ENCODE results near the gene ADRA2B. TPM values are rescaled to one million over a fixed set of nuclear protein-coding genes. Genes with fewer than 3 reads are reported as not detected.
"Not testable (repeated sequence)": the region's sequence is repeated elsewhere in the genome, so short reads cannot be mapped to it uniquely, and the experiment has no call there.

The ADRA2B gene
- polyA plus RNA-seq, 4 donors: 0.69 to 1.5 TPM; not detected in 2

DNA sequence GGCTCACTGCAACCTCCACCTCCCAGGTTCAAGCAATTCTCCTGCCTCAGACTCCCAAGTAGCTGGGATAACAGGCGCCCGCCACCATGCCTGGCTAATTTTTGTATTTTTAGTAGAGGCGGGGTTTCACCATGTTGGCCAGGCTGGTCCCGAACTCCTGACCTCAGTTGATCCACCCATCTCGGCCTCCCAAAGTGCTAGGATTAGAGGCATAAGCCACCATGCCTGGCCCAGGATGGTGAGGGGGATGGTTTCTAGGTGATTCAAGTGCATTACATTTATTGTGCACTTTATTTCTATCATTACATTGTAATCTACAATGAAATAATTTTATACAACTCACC, 25.2 kb upstream of the ADRA2B start:
- not testable (repeated sequence) for H3K27me3 ChIP-seq (ENCODE audit: control insufficient read depth in 3 of 3, insufficient read depth in 3 of 3, low read length in 3 of 3); H3K27ac ChIP-seq (ENCODE audit: low read depth in 1 of 3, low read length in 2 of 3); DNase-seq; FAIRE-seq; H3K36me3 ChIP-seq (ENCODE audit: control insufficient read depth in 3 of 3, insufficient read depth in 2 of 3, low read depth in 1 of 3, low read length in 3 of 3); H3K4me3 ChIP-seq (ENCODE audit: low read depth in 1 of 3, low read length in 3 of 3); H3K9me3 ChIP-seq (ENCODE audit: control insufficient read depth in 2 of 2, insufficient read depth in 1 of 2, low read depth in 1 of 2, low read length in 1 of 2)
- H3K4me1 ChIP-seq (ENCODE audit: control insufficient read depth in 3 of 3, insufficient read depth in 2 of 3, low read depth in 1 of 3, low read length in 2 of 3): peaks cover 0 to 29% (median 0%) of the 10 kb centered on the region in 3 donors
- WGBS, 3 donors: 91 to 95% (median 93%) methylated on average over 5 of the region's 5 CpGs

DNA sequence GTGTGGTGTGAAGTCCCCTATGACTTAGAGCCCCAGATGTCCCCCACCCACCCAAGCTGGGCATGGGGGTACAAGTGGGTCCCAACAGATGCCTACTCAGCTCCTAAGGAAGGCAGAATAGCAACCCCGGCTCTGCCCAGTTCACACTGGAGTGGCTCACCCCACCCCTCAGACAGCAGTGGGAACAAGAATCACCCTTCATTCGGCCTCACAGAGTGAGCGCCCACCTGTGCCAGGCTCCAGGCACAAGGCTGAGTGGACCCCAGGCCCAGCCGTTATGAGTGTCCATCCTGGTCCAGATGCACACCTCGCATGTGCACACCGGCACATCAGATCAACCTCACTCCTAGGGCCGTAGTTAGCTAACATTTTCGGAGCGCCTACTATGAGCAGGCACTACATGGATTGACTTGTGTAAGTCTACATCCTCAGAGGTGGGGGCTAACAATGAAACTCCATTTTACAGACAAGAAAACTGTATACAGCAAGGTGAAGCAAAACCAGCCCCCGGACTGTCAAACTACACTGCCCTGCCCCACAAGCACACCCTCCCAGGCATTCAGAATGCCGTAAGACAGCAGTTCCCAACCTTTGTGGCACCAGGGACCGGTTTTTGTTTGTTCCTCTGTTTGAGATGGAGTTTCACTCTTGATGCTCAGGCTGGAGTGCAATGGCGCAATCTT, 24.7 kb upstream of the ADRA2B start:
- H3K9me3 ChIP-seq (ENCODE audit: control insufficient read depth in 2 of 2, insufficient read depth in 1 of 2, low read depth in 1 of 2, low read length in 1 of 2): no peaks in the 10 kb centered on the region
- H3K4me1 ChIP-seq (ENCODE audit: control insufficient read depth in 3 of 3, insufficient read depth in 2 of 3, low read depth in 1 of 3, low read length in 2 of 3): peaks cover 0 to 24% (median 0%) of the 10 kb centered on the region in 3 donors
- WGBS, 3 donors: 92 to 95% (median 93%) methylated on average over 13 of the region's 13 CpGs
- peaks cover 0 to 9% (median 0%) of the 10 kb centered on the region in 3 donors for H3K36me3 ChIP-seq (ENCODE audit: control insufficient read depth in 3 of 3, insufficient read depth in 2 of 3, low read depth in 1 of 3, low read length in 3 of 3)
- no peak for FAIRE-seq
- peaks cover 0 to 5% (median 0%) of the 10 kb centered on the region in 3 donors for H3K27me3 ChIP-seq (ENCODE audit: control insufficient read depth in 3 of 3, insufficient read depth in 3 of 3, low read length in 3 of 3)
- no peak overlapping the region for H3K4me3 ChIP-seq (ENCODE audit: low read depth in 1 of 3, low read length in 3 of 3)
- no peak overlapping the region for H3K27ac ChIP-seq (ENCODE audit: low read depth in 1 of 3, low read length in 2 of 3)
- DNase-seq: no peak

DNA sequence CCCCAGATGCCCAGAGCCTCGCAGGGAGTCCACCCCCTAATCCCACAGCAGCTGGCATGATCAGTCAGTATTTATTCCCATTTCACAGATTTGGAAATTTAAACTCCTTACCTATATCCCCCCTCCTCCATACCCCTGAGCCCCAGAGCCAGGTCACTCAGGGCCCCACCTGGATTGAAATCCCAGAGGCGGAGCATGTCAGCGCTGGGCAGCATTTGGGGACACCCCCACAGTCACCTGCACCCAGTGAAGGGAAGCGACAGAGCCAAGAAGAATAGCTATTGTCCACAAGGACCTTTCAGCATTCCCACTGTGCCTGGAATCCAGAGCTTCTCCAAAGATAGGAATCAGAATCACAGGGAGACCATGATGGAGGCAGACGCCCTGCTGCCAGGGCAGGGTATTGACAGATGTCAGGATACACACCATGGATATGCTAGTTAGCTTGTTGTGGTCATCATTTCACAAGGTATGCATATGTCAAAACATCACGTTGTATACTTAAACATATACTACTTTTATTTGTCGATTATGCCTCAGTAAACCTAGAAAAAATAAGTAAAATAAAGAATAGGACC, 22.9 kb upstream of the ADRA2B start:
- Histone ChIP-seq H3K9me3 (ENCODE audit: control insufficient read depth in 2 of 2, insufficient read depth in 1 of 2, low read depth in 1 of 2, low read length in 1 of 2) (no peaks in the 10 kb centered on the region), H3K27ac (ENCODE audit: low read depth in 1 of 3, low read length in 2 of 3) (no peak overlapping the region), H3K4me1 (ENCODE audit: control insufficient read depth in 3 of 3, insufficient read depth in 2 of 3, low read depth in 1 of 3, low read length in 2 of 3) (peaks cover 0 to 11% (median 0%) of the 10 kb centered on the region in 3 donors), H3K27me3 (ENCODE audit: control insufficient read depth in 3 of 3, insufficient read depth in 3 of 3, low read length in 3 of 3) (no peaks in the 10 kb centered on the region), H3K36me3 (ENCODE audit: control insufficient read depth in 3 of 3, insufficient read depth in 2 of 3, low read depth in 1 of 3, low read length in 3 of 3) (peaks cover 0 to 9% (median 0%) of the 10 kb centered on the region in 3 donors), H3K4me3 (ENCODE audit: low read depth in 1 of 3, low read length in 3 of 3) (no peak overlapping the region)
- FAIRE-seq (no peak), DNase-seq (no peak)
- WGBS, 3 donors: 80 to 81% (median 80%) methylated on average over 7 of the region's 7 CpGs

DNA sequence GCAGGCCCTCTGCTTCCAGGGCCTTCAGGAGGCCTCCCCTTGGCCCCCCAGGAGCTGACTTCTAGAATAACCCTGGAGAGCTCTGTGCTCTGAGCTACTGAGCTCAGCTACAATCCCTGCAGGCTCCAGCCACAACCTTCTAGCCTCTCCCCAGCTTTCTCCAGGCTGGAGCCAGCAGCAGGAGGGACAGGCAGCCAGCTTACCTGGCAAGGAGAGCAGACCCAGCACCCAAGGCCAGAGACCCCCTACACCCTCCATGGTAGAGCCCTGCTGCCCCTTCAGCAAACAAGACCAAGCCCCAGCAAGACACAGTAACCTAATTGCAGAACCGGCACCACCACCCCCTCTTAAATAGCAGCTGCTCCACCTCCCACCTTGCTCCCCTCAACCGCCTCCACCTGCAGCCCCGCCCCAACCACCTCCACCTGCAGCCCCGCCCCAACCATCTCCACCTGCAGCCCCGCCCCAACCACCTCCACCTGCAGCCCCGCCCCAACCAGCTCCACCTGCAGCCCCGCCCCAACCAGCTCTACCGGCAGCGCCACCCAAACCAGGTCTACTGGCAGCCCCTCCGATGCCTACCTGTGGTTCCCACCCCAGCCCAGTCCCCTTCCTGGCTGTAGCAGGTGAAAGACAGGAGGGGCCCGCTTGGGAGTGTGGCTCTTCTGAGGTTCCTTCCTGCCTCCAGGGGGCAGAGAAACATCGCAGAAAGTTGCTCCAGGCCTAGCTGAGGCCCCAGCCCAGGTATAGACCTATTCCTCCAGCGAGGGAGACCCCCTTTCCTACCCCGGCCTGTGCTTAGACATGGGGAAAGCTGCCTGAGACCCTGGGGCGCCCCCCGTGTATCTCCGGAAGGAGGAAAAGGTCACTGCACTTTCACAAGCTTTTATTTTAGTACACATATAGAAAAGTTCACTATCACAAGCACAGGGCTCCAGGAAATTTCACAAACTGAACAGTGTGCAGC, 22.1 kb upstream of the ADRA2B start, which contains the start of gene ASTL:
Gene ASTL, minus strand, starts transcription at position 324 of the 967 bp plus-strand sequence. Its CDS starts 66 bp downstream, at position 258.
- WGBS, 3 donors: 4 to 17% (median 8%) methylated on average over 15 to 17 of the region's 17 CpGs
- Histone ChIP-seq H3K27ac (ENCODE audit: low read depth in 1 of 3, low read length in 2 of 3) (no peak within 1 kb of the TSS), H3K9me3 (ENCODE audit: control insufficient read depth in 2 of 2, insufficient read depth in 1 of 2, low read depth in 1 of 2, low read length in 1 of 2) (no peaks in the 10 kb centered on the region), H3K36me3 (ENCODE audit: control insufficient read depth in 3 of 3, insufficient read depth in 2 of 3, low read depth in 1 of 3, low read length in 3 of 3) (peaks cover 0 to 2% (median 0%) of the 10 kb centered on the region in 3 donors), H3K27me3 (ENCODE audit: control insufficient read depth in 3 of 3, insufficient read depth in 3 of 3, low read length in 3 of 3) (no peaks in the 10 kb centered on the region), H3K4me3 (ENCODE audit: low read depth in 1 of 3, low read length in 3 of 3) (peak within 1 kb of the TSS in 1 of 3 donors; percentile 22), H3K4me1 (ENCODE audit: control insufficient read depth in 3 of 3, insufficient read depth in 2 of 3, low read depth in 1 of 3, low read length in 2 of 3) (peaks cover 0 to 11% (median 0%) of the 10 kb centered on the region in 3 donors)
- DNase-seq: peak; percentile 61 to 84
- no peak for FAIRE-seq

DNA sequence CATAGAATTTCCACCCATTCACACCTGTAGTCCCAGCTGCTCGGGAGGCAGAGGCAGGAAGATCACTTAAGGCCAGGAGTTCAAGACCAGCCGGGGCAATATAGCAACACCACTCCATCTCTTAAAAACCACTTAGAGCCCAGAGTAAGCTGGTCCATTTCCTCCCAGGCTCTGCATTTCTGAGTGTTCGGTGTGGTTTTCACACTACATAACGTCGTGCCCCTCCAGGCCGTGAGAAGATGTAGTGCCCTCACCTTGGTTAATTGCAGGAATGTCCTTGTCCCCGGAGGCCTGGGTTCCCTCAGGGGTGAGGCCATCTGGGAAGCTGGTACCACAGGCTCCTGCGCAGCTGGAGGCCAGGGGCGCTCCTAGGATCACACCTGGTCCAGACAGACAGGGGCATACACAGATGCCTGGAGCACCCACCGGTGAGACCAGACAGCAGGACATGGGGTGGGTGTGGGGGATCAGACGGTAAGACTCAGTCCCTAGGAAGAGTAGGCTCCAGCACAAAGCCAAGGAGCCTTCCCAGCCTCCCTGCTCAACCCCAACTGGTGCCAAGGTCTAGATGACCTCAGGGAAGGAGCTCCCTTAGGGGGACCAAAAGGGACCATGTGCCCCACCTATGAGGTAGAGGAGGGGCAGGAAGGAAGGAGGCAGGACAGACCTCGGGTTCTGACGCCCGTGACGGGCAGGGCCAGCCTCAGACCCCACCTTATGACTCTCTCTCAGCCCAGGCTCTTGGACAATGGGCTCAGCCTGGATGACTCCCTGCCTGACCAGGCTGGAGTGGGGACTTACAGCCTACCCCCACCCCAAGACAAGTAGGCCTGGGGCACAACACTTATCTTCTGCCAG, 21.2 kb upstream of the ADRA2B start:
- no peak for FAIRE-seq
- Histone ChIP-seq H3K4me3 (ENCODE audit: low read depth in 1 of 3, low read length in 3 of 3) (no peak overlapping the region), H3K27me3 (ENCODE audit: control insufficient read depth in 3 of 3, insufficient read depth in 3 of 3, low read length in 3 of 3) (no peaks in the 10 kb centered on the region), H3K4me1 (ENCODE audit: control insufficient read depth in 3 of 3, insufficient read depth in 2 of 3, low read depth in 1 of 3, low read length in 2 of 3) (peaks cover 0 to 11% (median 0%) of the 10 kb centered on the region in 3 donors), H3K36me3 (ENCODE audit: control insufficient read depth in 3 of 3, insufficient read depth in 2 of 3, low read depth in 1 of 3, low read length in 3 of 3) (peaks cover 0 to 2% (median 0%) of the 10 kb centered on the region in 3 donors), H3K27ac (ENCODE audit: low read depth in 1 of 3, low read length in 2 of 3) (no peak overlapping the region), H3K9me3 (ENCODE audit: control insufficient read depth in 2 of 2, insufficient read depth in 1 of 2, low read depth in 1 of 2, low read length in 1 of 2) (no peaks in the 10 kb centered on the region)
- 73 to 81% (median 77%) methylated on average over 14 to 15 of the region's 15 CpGs for WGBS, 3 donors
- no peak for DNase-seq

DNA sequence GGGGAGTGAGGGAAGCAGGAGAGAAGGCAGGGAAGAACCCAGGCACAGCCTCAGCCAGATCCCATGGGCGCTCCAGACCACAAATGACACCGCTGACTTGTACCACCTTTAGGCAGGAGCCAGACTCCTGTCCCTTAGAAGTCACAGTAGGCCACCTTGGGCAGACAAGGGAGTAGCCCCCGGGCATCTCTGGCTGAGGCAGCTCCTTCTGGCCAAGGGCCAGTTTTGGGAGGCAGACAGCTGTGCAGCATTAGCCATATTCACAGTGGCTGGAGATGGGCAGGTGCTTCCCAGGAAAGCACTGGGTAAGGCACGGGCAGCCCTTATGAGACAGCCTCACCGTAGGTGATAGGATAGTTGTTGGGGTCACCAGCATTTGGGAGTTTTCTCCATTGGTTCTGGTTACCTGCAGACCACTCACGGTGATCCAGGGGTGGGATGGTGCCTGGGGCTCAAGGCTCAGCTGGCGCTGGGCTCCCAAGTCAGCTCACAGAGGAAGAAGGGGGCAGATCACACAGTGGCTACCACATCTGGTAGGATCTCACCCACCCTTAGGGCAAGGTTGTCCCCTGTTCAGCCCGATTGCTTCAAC, 19.9 kb upstream of the ADRA2B start:
- FAIRE-seq: no peak
- H3K4me1 ChIP-seq (ENCODE audit: control insufficient read depth in 3 of 3, insufficient read depth in 2 of 3, low read depth in 1 of 3, low read length in 2 of 3): peaks cover 0 to 11% (median 0%) of the 10 kb centered on the region in 3 donors
- no peaks in the 10 kb centered on the region for H3K36me3 ChIP-seq (ENCODE audit: control insufficient read depth in 3 of 3, insufficient read depth in 2 of 3, low read depth in 1 of 3, low read length in 3 of 3)
- H3K4me3 ChIP-seq (ENCODE audit: low read depth in 1 of 3, low read length in 3 of 3): no peak overlapping the region
- no peak overlapping the region for H3K27ac ChIP-seq (ENCODE audit: low read depth in 1 of 3, low read length in 2 of 3)
- no peaks in the 10 kb centered on the region for H3K9me3 ChIP-seq (ENCODE audit: control insufficient read depth in 2 of 2, insufficient read depth in 1 of 2, low read depth in 1 of 2, low read length in 1 of 2)
- 73 to 85% (median 79%) methylated on average over 7 to 8 of the region's 8 CpGs for WGBS, 3 donors
- no peaks in the 10 kb centered on the region for H3K27me3 ChIP-seq (ENCODE audit: control insufficient read depth in 3 of 3, insufficient read depth in 3 of 3, low read length in 3 of 3)
- no peak for DNase-seq

DNA sequence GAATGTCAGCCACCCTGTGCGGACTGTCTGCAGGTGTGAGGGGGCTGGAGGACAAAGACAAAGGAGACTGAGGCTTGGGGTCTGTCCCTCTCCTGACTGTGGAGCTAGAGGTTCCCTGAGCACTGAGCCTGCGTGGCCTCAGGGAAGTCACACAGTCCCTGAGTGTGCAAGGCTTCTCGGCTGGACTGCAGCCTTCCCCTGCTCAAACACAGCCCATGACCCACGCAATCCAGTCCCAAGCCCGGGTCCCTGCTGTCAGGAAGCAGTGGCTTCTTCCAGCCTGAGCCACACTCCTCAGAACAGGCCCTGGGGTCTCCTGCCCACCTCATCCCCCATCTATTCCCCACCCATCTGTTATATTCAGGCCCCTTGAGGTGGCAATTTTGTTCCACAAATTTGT, 19.2 kb upstream of the ADRA2B start:
- DNase-seq: no peak
- FAIRE-seq: no peak
- H3K36me3 ChIP-seq (ENCODE audit: control insufficient read depth in 3 of 3, insufficient read depth in 2 of 3, low read depth in 1 of 3, low read length in 3 of 3): no peaks in the 10 kb centered on the region
- no peaks in the 10 kb centered on the region for H3K9me3 ChIP-seq (ENCODE audit: control insufficient read depth in 2 of 2, insufficient read depth in 1 of 2, low read depth in 1 of 2, low read length in 1 of 2)
- H3K27me3 ChIP-seq (ENCODE audit: control insufficient read depth in 3 of 3, insufficient read depth in 3 of 3, low read length in 3 of 3): no peaks in the 10 kb centered on the region
- H3K4me1 ChIP-seq (ENCODE audit: control insufficient read depth in 3 of 3, insufficient read depth in 2 of 3, low read depth in 1 of 3, low read length in 2 of 3): peaks cover 0 to 11% (median 0%) of the 10 kb centered on the region in 3 donors
- H3K4me3 ChIP-seq (ENCODE audit: low read depth in 1 of 3, low read length in 3 of 3): no peak overlapping the region
- WGBS, 3 donors: 80 to 92% (median 81%) methylated on average over 5 of the region's 5 CpGs
- H3K27ac ChIP-seq (ENCODE audit: low read depth in 1 of 3, low read length in 2 of 3): no peak overlapping the region
